Liver (tissue), 3 donors: ENCODE data around the gene EFS.

Experiments used
- EGR1 ChIP-seq, 2 donors: IDR thresholded peaks; 2 replicates each; pipeline ENCODE4 v1.6.1; 2016 to 2018; ENCODE audit warnings: antibody characterized with exemption in 2 of 2, low read depth in 2 of 2
- MAX ChIP-seq: IDR thresholded peaks from 2 replicates; pipeline ENCODE4 v1.6.1; 2016; ENCODE audit warnings: antibody characterized with exemption
- REST ChIP-seq: IDR thresholded peaks from 2 replicates; pipeline ENCODE4 v1.6.1; 2016; ENCODE audit warnings: antibody characterized with exemption, mild to moderate bottlenecking
- SP1 ChIP-seq: IDR thresholded peaks from 2 replicates; pipeline ENCODE4 v1.6.1; 2018; ENCODE audit warnings: antibody characterized with exemption, mild to moderate bottlenecking
- TF ChIP-seq, protein P1 (sequence below): fragments of 150-350 bp; IDR thresholded peaks from 2 replicates; pipeline ENCODE4 v1.5.1; 2017; ENCODE audit warnings: improper control_type of control experiment, low read depth, low read length; ENCODE audit not compliant: missing input control
- donor health status: healthy.
- donor health status: healthy.

- TF ChIP-seq SP1 (no peak), EGR1 (IDR thresholded peaks at IDR 0.05; ENCODE audit: low read depth in 2 of 2) (no peak), MAX (no peak), REST (no peak)
- TF ChIP-seq, protein P1, sequence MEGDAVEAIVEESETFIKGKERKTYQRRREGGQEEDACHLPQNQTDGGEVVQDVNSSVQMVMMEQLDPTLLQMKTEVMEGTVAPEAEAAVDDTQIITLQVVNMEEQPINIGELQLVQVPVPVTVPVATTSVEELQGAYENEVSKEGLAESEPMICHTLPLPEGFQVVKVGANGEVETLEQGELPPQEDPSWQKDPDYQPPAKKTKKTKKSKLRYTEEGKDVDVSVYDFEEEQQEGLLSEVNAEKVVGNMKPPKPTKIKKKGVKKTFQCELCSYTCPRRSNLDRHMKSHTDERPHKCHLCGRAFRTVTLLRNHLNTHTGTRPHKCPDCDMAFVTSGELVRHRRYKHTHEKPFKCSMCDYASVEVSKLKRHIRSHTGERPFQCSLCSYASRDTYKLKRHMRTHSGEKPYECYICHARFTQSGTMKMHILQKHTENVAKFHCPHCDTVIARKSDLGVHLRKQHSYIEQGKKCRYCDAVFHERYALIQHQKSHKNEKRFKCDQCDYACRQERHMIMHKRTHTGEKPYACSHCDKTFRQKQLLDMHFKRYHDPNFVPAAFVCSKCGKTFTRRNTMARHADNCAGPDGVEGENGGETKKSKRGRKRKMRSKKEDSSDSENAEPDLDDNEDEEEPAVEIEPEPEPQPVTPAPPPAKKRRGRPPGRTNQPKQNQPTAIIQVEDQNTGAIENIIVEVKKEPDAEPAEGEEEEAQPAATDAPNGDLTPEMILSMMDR, result no peak
Observed at GRCh38 chr14:23362200-23362599, 2.8 kb downstream of the EFS start.
